RWPE2 (cell line): ENCODE measurements around the gene SLC40A1.

Source experiments
- ATAC-seq: fragments of 200-7000 bp; cut with Tn5 transposase; 3 replicates; pipeline ENCODE4 v1.9.1; 2021; ENCODE audit warnings: low read depth
- DNase-seq: peaks from one replicate; pipeline ENCODE4 v3.0.0-alpha.2; 2020; ENCODE audit warnings: low spot score
- H3K27ac ChIP-seq: fragments of 450-650 bp; 2 replicates; pipeline ENCODE4 v1.5.1; 2017; ENCODE audit warnings: mild to moderate bottlenecking; ENCODE audit not compliant: poor library complexity, severe bottlenecking
- H3K27me3 ChIP-seq: fragments of 250-450 bp; sonication (Bioruptor Pico); 2 replicates; pipeline ENCODE4 v1.5.1; 2021; ENCODE audit warnings: mild to moderate bottlenecking, moderate library complexity; ENCODE audit not compliant: insufficient read depth, poor library complexity, severe bottlenecking
- H3K36me3 ChIP-seq: fragments of 250-450 bp; sonication (Bioruptor Pico); 2 replicates; pipeline ENCODE4 v1.5.1; 2020; ENCODE audit warnings: low read depth, mild to moderate bottlenecking, moderate library complexity
- H3K4me1 ChIP-seq: fragments of 250-450 bp; sonication (Bioruptor Pico); 2 replicates; pipeline ENCODE4 v1.5.1; 2021; ENCODE audit warnings: mild to moderate bottlenecking, moderate library complexity; ENCODE audit not compliant: insufficient read depth, poor library complexity, severe bottlenecking
- H3K4me3 ChIP-seq: fragments of 250-450 bp; sonication (Bioruptor Pico); 2 replicates; pipeline ENCODE4 v1.5.1; 2021; ENCODE audit warnings: mild to moderate bottlenecking, moderate library complexity; ENCODE audit not compliant: severe bottlenecking
- H3K9me3 ChIP-seq: fragments of 250-450 bp; sonication (Bioruptor Pico); 2 replicates; pipeline ENCODE4 v1.5.1; 2021; ENCODE audit warnings: mild to moderate bottlenecking, moderate library complexity; ENCODE audit not compliant: severe bottlenecking
- CTCF ChIP-seq: fragments of 450-650 bp; IDR thresholded peaks from one replicate; pipeline ENCODE4 v1.5.1; 2017; ENCODE audit warnings: mild to moderate bottlenecking, moderate library complexity; ENCODE audit not compliant: poor library complexity, severe bottlenecking

SLC40A1 gene

GRCh38 chr2:189561371-189562038 is 19.1 kb downstream of the SLC40A1 start:
- Histone ChIP-seq H3K4me1 (peaks cover 10% of the 10 kb centered on the region), H3K27me3 (no peaks in the 10 kb centered on the region), H3K4me3 (no peak overlapping the region), H3K36me3 (no peaks in the 10 kb centered on the region), H3K27ac (no peak overlapping the region), H3K9me3 (no peaks in the 10 kb centered on the region)
- no peak for DNase-seq
- no peak for ATAC-seq
- TF ChIP-seq CTCF: no peak

- ATAC-seq: no peak
Measured at GRCh38 chr2:189560273-189560586, 20.4 kb downstream of the SLC40A1 start.

GRCh38 chr2:189559579-189560272 is 20.9 kb downstream of the SLC40A1 start:
- Histone ChIP-seq H3K27me3 (no peaks in the 10 kb centered on the region), H3K4me3 (no peak overlapping the region), H3K36me3 (no peaks in the 10 kb centered on the region), H3K4me1 (peaks cover 19% of the 10 kb centered on the region), H3K27ac (no peak overlapping the region), H3K9me3 (no peaks in the 10 kb centered on the region)
- no peak for DNase-seq
- TF ChIP-seq CTCF: no peak
- no peak for ATAC-seq

More at GRCh38 chr2:189560273-189560586, 20.4 kb downstream of the SLC40A1 start:
- Histone ChIP-seq H3K4me3 (no peak overlapping the region), H3K27ac (no peak overlapping the region), H3K27me3 (no peaks in the 10 kb centered on the region), H3K36me3 (no peaks in the 10 kb centered on the region), H3K4me1 (peaks cover 17% of the 10 kb centered on the region), H3K9me3 (no peaks in the 10 kb centered on the region)
- TF ChIP-seq CTCF: no peak
- no peak for DNase-seq

- Histone ChIP-seq H3K4me1 (peaks cover 19% of the 10 kb centered on the region), H3K27me3 (no peaks in the 10 kb centered on the region), H3K4me3 (no peak overlapping the region), H3K27ac (no peak overlapping the region), H3K9me3 (no peaks in the 10 kb centered on the region), H3K36me3 (no peaks in the 10 kb centered on the region)
- DNase-seq (no peak), ATAC-seq (no peak)
- no peak for TF ChIP-seq CTCF
Measured at GRCh38 chr2:189558516-189559272, 21.9 kb downstream of the SLC40A1 start.
